C4-2B (cell line): Measurements from ENCODE around the gene ZFYVE21.

Experiments used
- ZFX ChIP-seq: fragments of 450-650 bp; IDR thresholded peaks from 2 replicates; pipeline ENCODE4 v1.6.1; 2017
- TF ChIP-seq, protein P1 (sequence below): fragments of 450-650 bp; conservative IDR thresholded peaks from 2 replicates; pipeline ENCODE4 v1.5.1; 2017; ENCODE audit warnings: mild to moderate bottlenecking

DNA sequence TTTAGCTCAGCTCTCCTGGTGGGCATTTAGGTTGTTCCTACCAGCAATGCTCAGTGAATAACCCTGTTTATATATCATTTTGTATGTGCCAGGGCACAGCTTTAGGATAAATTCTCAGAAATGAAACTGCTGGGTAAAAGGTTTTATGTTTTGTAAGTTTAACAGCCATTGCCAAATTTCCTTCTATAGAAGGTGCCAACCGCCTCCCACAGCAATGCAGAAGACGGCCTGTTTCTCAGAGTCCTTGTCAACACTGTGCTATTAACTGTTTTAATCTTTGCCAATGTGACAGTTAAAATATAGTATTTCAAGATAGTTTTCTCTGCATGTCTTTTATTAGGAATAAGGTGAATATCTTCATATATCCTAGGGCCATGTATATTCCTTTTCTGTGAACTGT lies 66.8 kb downstream of the ZFYVE21 start:
- TF ChIP-seq, protein P1, sequence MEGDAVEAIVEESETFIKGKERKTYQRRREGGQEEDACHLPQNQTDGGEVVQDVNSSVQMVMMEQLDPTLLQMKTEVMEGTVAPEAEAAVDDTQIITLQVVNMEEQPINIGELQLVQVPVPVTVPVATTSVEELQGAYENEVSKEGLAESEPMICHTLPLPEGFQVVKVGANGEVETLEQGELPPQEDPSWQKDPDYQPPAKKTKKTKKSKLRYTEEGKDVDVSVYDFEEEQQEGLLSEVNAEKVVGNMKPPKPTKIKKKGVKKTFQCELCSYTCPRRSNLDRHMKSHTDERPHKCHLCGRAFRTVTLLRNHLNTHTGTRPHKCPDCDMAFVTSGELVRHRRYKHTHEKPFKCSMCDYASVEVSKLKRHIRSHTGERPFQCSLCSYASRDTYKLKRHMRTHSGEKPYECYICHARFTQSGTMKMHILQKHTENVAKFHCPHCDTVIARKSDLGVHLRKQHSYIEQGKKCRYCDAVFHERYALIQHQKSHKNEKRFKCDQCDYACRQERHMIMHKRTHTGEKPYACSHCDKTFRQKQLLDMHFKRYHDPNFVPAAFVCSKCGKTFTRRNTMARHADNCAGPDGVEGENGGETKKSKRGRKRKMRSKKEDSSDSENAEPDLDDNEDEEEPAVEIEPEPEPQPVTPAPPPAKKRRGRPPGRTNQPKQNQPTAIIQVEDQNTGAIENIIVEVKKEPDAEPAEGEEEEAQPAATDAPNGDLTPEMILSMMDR = no peak
- no peak for TF ChIP-seq ZFX
